CD4-positive, alpha-beta T cell (primary cell): Measurements from ENCODE around the gene RPS15. TPM values are rescaled to one million over a fixed set of nuclear protein-coding genes. Genes with fewer than 3 reads are reported as not detected.
A peak's percentile ranks its signal among the peaks of the same experiment; 100 is the strongest.

ENCODE experiments used
- ATAC-seq: fragments of 200-7000 bp; cut with Tn5 transposase; one replicate; pipeline ENCODE4 v1.10.0; 2022; ENCODE audit warnings: mild to moderate bottlenecking; ENCODE audit not compliant: poor library complexity
- CTCF ChIA-PET: fragments of 350-600 bp; sonication (Branson Sonifier 250); formaldehyde crosslinking; loops from one replicate; lab custom pipeline; 2021; ENCODE audit warnings: antibody characterized with exemption, inconsistent platforms; lab: Charles Lee
- POLR2A ChIA-PET: fragments of 350-600 bp; sonication (Branson Sonifier 250); formaldehyde crosslinking; loops from one replicate; lab custom pipeline; 2021; ENCODE audit warnings: antibody characterized with exemption, inconsistent platforms; lab: Charles Lee
- DNase-seq, 14 experiments: peaks; one replicate each; pipeline ENCODE4 v3.0.0-alpha.2; 2013 to 2020; ENCODE audit warnings: mixed read lengths in 2 of 14
- H3K27ac ChIP-seq, 2 donors: one replicate each; pipeline versions ENCODE4 v1.5.1 to v1.7.0; 2013; ENCODE audit warnings: low read length in 2 of 2, low read depth in 1 of 2, mild to moderate bottlenecking in 1 of 2
- H3K27me3 ChIP-seq, 2 experiments: 1 replicate in 1 of 2; 2 replicates in 1 of 2; pipeline versions ENCODE4 v1.6.1 to v1.7.0; 2013; ENCODE audit warnings: low read length in 2 of 2, control low read depth in 1 of 2, mild to moderate bottlenecking in 1 of 2, moderate library complexity in 1 of 2; ENCODE audit not compliant: insufficient read depth in 2 of 2, control insufficient read depth in 1 of 2
- H3K36me3 ChIP-seq: one replicate; pipeline ENCODE4 v1.6.1; 2013; ENCODE audit warnings: low read length, control low read depth; ENCODE audit not compliant: insufficient read depth
- H3K4me1 ChIP-seq: one replicate; pipeline ENCODE4 v1.6.1; 2013; ENCODE audit warnings: low read length, control low read depth; ENCODE audit not compliant: insufficient read depth
- H3K4me3 ChIP-seq: one replicate; pipeline ENCODE4 v1.5.1; 2013; ENCODE audit warnings: mild to moderate bottlenecking, low read length, moderate library complexity
- H3K9me3 ChIP-seq, 2 experiments: 1 replicate in 1 of 2; 2 replicates in 1 of 2; pipeline versions ENCODE4 v1.6.1 to v1.7.0; 2013; ENCODE audit warnings: low read length in 2 of 2, mild to moderate bottlenecking in 2 of 2, control low read depth in 1 of 2, moderate library complexity in 1 of 2; ENCODE audit not compliant: control insufficient read depth in 1 of 2, insufficient read depth in 1 of 2
- H3K27ac Mint-ChIP-seq: one replicate; pipeline ENCODE4 v1.8.0; 2020; ENCODE audit warnings: mixed read lengths
- H3K27me3 Mint-ChIP-seq: one replicate; pipeline ENCODE4 v1.8.0; 2021; ENCODE audit warnings: mixed read lengths
- H3K36me3 Mint-ChIP-seq: one replicate; pipeline ENCODE4 v1.8.0; 2021; ENCODE audit warnings: low read depth, mixed read lengths
- H3K4me1 Mint-ChIP-seq: one replicate; pipeline ENCODE4 v1.8.0; 2021; ENCODE audit warnings: low read depth, mixed read lengths
- H3K4me3 Mint-ChIP-seq: one replicate; pipeline ENCODE4 v1.8.0; 2020; ENCODE audit warnings: mild to moderate bottlenecking, mixed read lengths
- H3K9me3 Mint-ChIP-seq: one replicate; pipeline ENCODE4 v1.8.0; 2020; ENCODE audit warnings: mixed read lengths
- intact Hi-C, 2 experiments: fragments of 100-400 bp; cut with DNase I in 1 of 2; cut with micrococcal nuclease in 1 of 2; formaldehyde crosslinking; loops; one replicate each; pipeline versions ENCODE4 v1.15.1 to v1.9.0; 2023 to 2025; cut with DNase I, micrococcal nuclease
- total RNA-seq, 174 experiments: library from RNA in 2 of 174; stranded (reverse) in 2 of 174; gene quantifications; one replicate each; pipeline ENCODE4 v1.2.3 and lab custom pipeline; 2021 to 2026
- TF ChIP-seq, protein P1 (sequence below): fragments of 200-600 bp; IDR thresholded peaks from one replicate; pipeline ENCODE4 v1.8.0; 2022; ENCODE audit warnings: antibody characterized with exemption, mild to moderate bottlenecking

Gene RPS15
- total RNA-seq, 2 experiments from 2014 or later = 2,193 to 2,200 TPM

DNA sequence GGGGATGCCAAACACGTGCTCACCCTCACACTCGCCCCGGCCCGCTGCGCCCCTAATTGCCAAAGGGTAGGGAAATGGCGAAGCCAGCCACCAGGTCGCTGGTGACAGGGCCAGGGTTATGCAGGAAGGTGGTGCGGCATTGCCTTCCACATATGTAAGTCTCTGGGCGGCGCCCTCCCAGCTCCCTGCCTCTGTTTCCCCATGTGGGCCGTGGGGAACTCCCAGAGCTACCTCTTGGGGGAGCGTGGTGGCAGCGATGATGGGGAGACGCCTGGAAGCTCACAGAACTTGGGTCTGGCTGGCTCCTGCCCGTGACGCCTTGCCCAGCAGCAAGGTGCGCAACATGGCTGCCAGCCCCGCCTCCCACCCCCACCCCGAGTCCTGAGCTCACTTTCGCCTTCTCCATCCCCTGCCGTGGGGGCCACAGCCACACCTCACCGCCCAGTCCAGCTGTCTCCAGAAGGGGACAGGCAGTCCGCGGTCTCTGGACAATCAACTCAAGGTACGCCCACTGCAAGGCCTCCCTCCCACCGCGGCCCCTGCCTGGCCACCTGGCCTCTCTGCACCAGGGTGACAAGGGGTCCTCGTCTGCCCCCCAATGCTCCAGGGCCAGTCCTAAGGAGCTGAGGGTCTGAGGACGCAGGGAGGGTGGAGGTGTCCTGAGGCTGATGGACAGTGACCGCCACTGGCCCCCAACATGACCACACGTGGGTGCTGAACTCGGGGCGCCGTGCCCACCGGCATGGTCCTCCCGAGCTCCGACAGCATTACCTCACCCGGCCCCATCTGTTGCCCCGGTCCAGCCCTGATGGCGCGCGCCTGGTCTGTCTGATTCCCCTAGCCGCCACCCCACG, 34.3 kb downstream of the RPS15 start:
- TF ChIP-seq, protein P1, sequence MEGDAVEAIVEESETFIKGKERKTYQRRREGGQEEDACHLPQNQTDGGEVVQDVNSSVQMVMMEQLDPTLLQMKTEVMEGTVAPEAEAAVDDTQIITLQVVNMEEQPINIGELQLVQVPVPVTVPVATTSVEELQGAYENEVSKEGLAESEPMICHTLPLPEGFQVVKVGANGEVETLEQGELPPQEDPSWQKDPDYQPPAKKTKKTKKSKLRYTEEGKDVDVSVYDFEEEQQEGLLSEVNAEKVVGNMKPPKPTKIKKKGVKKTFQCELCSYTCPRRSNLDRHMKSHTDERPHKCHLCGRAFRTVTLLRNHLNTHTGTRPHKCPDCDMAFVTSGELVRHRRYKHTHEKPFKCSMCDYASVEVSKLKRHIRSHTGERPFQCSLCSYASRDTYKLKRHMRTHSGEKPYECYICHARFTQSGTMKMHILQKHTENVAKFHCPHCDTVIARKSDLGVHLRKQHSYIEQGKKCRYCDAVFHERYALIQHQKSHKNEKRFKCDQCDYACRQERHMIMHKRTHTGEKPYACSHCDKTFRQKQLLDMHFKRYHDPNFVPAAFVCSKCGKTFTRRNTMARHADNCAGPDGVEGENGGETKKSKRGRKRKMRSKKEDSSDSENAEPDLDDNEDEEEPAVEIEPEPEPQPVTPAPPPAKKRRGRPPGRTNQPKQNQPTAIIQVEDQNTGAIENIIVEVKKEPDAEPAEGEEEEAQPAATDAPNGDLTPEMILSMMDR = no peak
- Mint-ChIP-seq H3K9me3 (no peaks in the 10 kb centered on the region), H3K4me1 (peaks cover 16% of the 10 kb centered on the region), H3K27ac (no peak overlapping the region), H3K4me3 (peak overlapping the region; percentile 59), H3K36me3 (peaks cover 5% of the 10 kb centered on the region), H3K27me3 (no peaks in the 10 kb centered on the region)
- ATAC-seq (no peak), DNase-seq (no peak)
- peaks cover 9 to 16% of the 10 kb centered on the region in 2 experiments for H3K27me3 ChIP-seq
- no peak overlapping the region for H3K4me3 ChIP-seq
- H3K9me3 ChIP-seq = peaks cover 0 to 8% of the 10 kb centered on the region in 2 experiments
- H3K27ac ChIP-seq = no peak overlapping the region
- CTCF ChIA-PET = interaction anchor here (2.1 kb wide), 1 partner anchor 19 kb away, joined by 9 read pairs; the partner anchor contains the start of gene REEP6
- POLR2A ChIA-PET = interaction anchor here (1.0 to 3.9 kb wide), 5 partner anchors 14 to 204 kb away, joined by 4 to 12 read pairs (median 4); partner anchors contain the start of gene REEP6
- H3K36me3 ChIP-seq = peaks cover 12% of the 10 kb centered on the region
- H3K4me1 ChIP-seq = peaks cover 48% of the 10 kb centered on the region
- intact Hi-C loops = loop anchor here in 1 of 2 experiments (10.0 kb wide), 1 partner anchor 198 kb away; the partner anchor contains the start of gene FAM174C

DNA sequence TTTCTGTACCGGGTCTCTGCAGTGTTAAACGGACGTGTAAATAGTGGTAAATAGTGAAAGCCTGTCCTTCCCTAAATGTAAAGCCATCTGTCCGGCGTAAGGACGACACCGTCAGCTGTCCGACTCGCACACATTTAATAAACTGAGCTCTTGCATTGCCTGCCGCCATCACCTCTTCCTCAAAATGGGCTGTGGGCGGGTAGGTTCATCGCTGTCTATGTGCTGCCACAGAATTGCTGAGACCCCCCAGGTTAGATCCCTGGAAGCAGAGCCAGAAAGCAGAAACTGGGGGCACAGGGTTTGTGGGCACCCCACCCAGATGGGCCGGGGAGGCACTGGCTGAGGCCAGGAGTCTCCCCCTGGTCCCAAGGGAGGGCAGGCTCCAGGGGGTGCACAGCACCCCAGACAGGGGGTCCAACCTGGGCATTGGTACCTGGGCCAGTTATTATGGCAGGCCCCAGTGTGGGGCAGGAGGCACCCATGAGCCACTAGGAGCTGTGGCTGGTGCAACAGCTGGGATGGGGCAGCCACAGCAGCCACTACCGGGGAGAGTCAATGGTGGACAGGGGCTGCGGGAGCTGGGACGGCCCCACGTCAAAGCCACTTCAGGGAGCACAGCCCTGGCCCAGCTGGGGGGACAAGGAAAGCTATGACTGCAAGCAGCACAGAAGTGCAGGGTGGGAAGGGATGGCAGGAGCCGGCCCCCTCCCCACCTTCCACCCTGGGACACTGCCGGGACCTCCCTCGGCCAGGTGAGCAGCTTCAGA, 35.1 kb downstream of the RPS15 start:
- Histone ChIP-seq H3K27me3 (peaks cover 7 to 8% of the 10 kb centered on the region in 2 experiments), H3K36me3 (peaks cover 14% of the 10 kb centered on the region), H3K27ac (no peak overlapping the region), H3K4me3 (no peak overlapping the region), H3K9me3 (peaks cover 0 to 6% of the 10 kb centered on the region in 2 experiments), H3K4me1 (peaks cover 48% of the 10 kb centered on the region)
- Mint-ChIP-seq H3K4me3 (peak overlapping the region; percentile 59), H3K9me3 (no peaks in the 10 kb centered on the region), H3K27me3 (no peaks in the 10 kb centered on the region), H3K36me3 (peaks cover 5% of the 10 kb centered on the region), H3K4me1 (peaks cover 23% of the 10 kb centered on the region), H3K27ac (no peak overlapping the region)
- CTCF ChIA-PET = no interaction called here
- TF ChIP-seq, protein P1 = no peak
- POLR2A ChIA-PET = interaction anchor here (0.7 to 1.5 kb wide), 2 partner anchors 15 to 204 kb away, joined by 3 to 4 read pairs; partner anchors contain the start of gene CIRBP
- intact Hi-C loops = loop anchor here in 1 of 2 experiments (10.0 kb wide), 1 partner anchor 198 kb away; the partner anchor contains the start of gene FAM174C
- ATAC-seq (no peak), DNase-seq (no peak)

DNA sequence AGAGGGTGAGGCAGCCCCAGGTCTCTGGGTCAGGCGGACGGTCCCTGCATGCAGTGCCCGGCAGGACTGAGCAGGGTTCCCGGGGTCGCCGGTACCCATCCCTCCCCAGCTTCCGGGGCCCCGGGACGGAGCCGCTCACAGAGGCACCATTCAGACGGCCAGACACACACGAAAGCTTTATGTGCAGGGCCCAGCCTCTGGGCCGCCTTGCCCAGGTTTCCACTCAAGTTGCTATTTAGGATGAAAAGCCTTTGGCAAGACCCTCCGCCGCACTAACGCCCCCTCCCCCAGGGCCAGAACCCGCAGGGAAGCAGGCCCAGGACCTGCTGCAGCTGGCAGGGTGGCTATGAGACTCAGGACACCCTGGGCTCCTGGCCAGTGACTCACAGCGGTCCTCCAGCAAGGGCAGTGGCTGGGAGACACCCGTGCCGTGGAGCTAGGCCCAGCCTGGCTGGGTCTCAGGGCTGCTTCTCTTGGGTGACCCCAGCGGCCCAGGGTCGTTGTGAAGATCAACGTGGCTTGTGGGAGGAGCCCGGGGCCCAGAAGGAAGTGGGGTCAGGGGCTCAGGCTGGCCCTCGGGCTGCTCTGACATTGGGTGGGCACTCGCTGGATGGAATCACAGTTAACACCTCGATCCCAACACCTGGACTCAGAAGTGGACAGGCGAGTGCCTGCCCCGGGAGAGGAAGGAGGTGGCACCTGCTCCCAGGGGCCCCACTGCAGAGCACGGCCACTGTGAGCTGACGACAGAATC, 36.0 kb downstream of the RPS15 start:
- H3K36me3 Mint-ChIP-seq = peaks cover 9% of the 10 kb centered on the region
- ATAC-seq = no peak
- H3K9me3 Mint-ChIP-seq = no peaks in the 10 kb centered on the region
- intact Hi-C loops = loop anchor here in 1 of 2 experiments (10.0 kb wide), 1 partner anchor 199 kb away; the partner anchor contains the start of gene FAM174C
- TF ChIP-seq, protein P1 = no peak
- Histone ChIP-seq H3K4me1 (peaks cover 50% of the 10 kb centered on the region), H3K4me3 (no peak overlapping the region), H3K36me3 (peaks cover 14% of the 10 kb centered on the region), H3K9me3 (peaks cover 0 to 5% of the 10 kb centered on the region in 2 experiments), H3K27ac (no peak overlapping the region), H3K27me3 (peaks cover 4 to 5% of the 10 kb centered on the region in 2 experiments)
- no peak for DNase-seq
- no peaks in the 10 kb centered on the region for H3K27me3 Mint-ChIP-seq
- POLR2A ChIA-PET = no interaction called here
- no peak overlapping the region for H3K27ac Mint-ChIP-seq
- CTCF ChIA-PET = no interaction called here
- peaks cover 28% of the 10 kb centered on the region for H3K4me1 Mint-ChIP-seq
- peak overlapping the region; percentile 20 for H3K4me3 Mint-ChIP-seq
